ENCODE results near the gene FNDC7.
"Not testable (repeated sequence)": the region's sequence is repeated elsewhere in the genome, so short reads cannot be mapped to it uniquely, and the experiment has no call there.

The FNDC7 gene

GRCh38 chr1:108745980-108746381 is 33.3 kb downstream of the FNDC7 start:
- no peak for DNase-seq

- peak; percentile 100 for DNase-seq
Measured at GRCh38 chr1:108746382-108747170, 33.9 kb downstream of the FNDC7 start, which contains the start of gene STXBP3. STXBP3 (plus strand) TSS chr1:108746674; CDS start chr1:108746738, 64 bp downstream.

GRCh38 chr1:108747171-108747850 is 34.6 kb downstream of the FNDC7 start:
- peak; percentile 69 for DNase-seq

GRCh38 chr1:108747898-108748297 is 35.2 kb downstream of the FNDC7 start:
- DNase-seq: no peak

GRCh38 chr1:108749081-108749480 is 36.4 kb downstream of the FNDC7 start:
- no peak for DNase-seq

- no peak for DNase-seq
Measured at GRCh38 chr1:108750476-108751181, 37.9 kb downstream of the FNDC7 start.

- DNase-seq: no peak
Measured at GRCh38 chr1:108753363-108753762, 40.7 kb downstream of the FNDC7 start.

- no peak for DNase-seq
Measured at GRCh38 chr1:108758796-108759195, 46.1 kb downstream of the FNDC7 start.

- no peak for DNase-seq
Measured at GRCh38 chr1:108767115-108767514, 54.4 kb downstream of the FNDC7 start.

- DNase-seq: no peak
Measured at GRCh38 chr1:108767708-108768107, 55.0 kb downstream of the FNDC7 start.

- DNase-seq: no peak
Measured at GRCh38 chr1:108777839-108778238, 65.1 kb downstream of the FNDC7 start.

GRCh38 chr1:108779455-108779854 is 66.7 kb downstream of the FNDC7 start:
- DNase-seq: no peak

GRCh38 chr1:108780937-108781574 is 68.3 kb downstream of the FNDC7 start:
- DNase-seq: no peak

GRCh38 chr1:108781575-108781944 is 68.9 kb downstream of the FNDC7 start:
- DNase-seq: not testable (repeated sequence)

- no peak for DNase-seq
Measured at GRCh38 chr1:108785264-108785663, 72.6 kb downstream of the FNDC7 start.

GRCh38 chr1:108785880-108786279 is 73.2 kb downstream of the FNDC7 start:
- DNase-seq: no peak

GRCh38 chr1:108791790-108792189 is 79.1 kb downstream of the FNDC7 start:
- DNase-seq: no peak
